IMR-90 (cell line): Measurements from ENCODE around the gene CNP. TPM values are rescaled to one million over a fixed set of nuclear protein-coding genes. Genes with fewer than 3 reads are reported as not detected.

Source experiments
- ATAC-seq: fragments of 200-7000 bp; cut with Tn5 transposase; 2 replicates; pipeline ENCODE4 v1.9.1; 2020; ENCODE audit warnings: low read depth, mild to moderate bottlenecking, moderate library complexity
- BruUV-seq: library from RNA; stranded (reverse); fragments of 400-500 nt; replicated peaks from 2 replicates; lab custom pipeline; 2021; lab: Mats Ljungman, UMichigan
- CTCF ChIA-PET: fragments of 300-600 bp; formaldehyde crosslinking; extraction: SDS; loops from one replicate; lab custom pipeline; 2021; ENCODE audit warnings: antibody characterized with exemption; lab: Yijun Ruan, JAX
- POLR2A ChIA-PET: fragments of 300-600 bp; sonication (Branson Sonifier 250); formaldehyde crosslinking; loops from one replicate; lab custom pipeline; 2022; ENCODE audit warnings: antibody characterized with exemption; ENCODE audit not compliant: unreplicated experiment; lab: Charles Lee
- DNase-seq: peaks from one replicate; pipeline ENCODE4 v3.0.0; 2013
- H2AFZ ChIP-seq: replicated peaks from 2 replicates; pipeline ENCODE3; 2013; ENCODE audit warnings: low read length, mild to moderate bottlenecking; ENCODE audit not compliant: poor library complexity
- H2AK5ac ChIP-seq: 2 replicates; pipeline ENCODE4 v1.6.1; 2013; ENCODE audit warnings: low read depth, low read length, inconsistent platforms
- H2AK9ac ChIP-seq: replicated peaks from 2 replicates; pipeline ENCODE3; 2013; ENCODE audit warnings: mild to moderate bottlenecking, low read depth, low read length, moderate library complexity; ENCODE audit not compliant: poor library complexity
- H2BK120ac ChIP-seq: 2 replicates; pipeline ENCODE4 v1.6.1; 2013; ENCODE audit warnings: low read depth, low read length, inconsistent platforms
- H2BK15ac ChIP-seq: 3 replicates; pipeline ENCODE4 v1.6.1; 2013; ENCODE audit warnings: low read depth, low read length, inconsistent platforms
- H2BK20ac ChIP-seq: 2 replicates; pipeline ENCODE4 v1.6.1; 2013; ENCODE audit warnings: low read depth, mild to moderate bottlenecking, inconsistent platforms, low read length, moderate library complexity
- H2BK5ac ChIP-seq: 2 replicates; pipeline ENCODE4 v1.6.1; 2013; ENCODE audit warnings: mild to moderate bottlenecking, low read depth, low read length, inconsistent platforms; ENCODE audit not compliant: poor library complexity, severe bottlenecking
- H3K14ac ChIP-seq: replicated peaks from 2 replicates; pipeline ENCODE4 v1.6.1; 2013; ENCODE audit warnings: low read depth, low read length, inconsistent platforms
- H3K18ac ChIP-seq: 2 replicates; pipeline ENCODE4 v1.6.1; 2013; ENCODE audit warnings: low read depth, low read length, control low read depth
- H3K23ac ChIP-seq: 2 replicates; pipeline ENCODE4 v1.6.1; 2013; ENCODE audit warnings: low read depth, low read length, inconsistent platforms
- H3K27ac ChIP-seq: 2 replicates; pipeline ENCODE4 v1.5.1; 2013; ENCODE audit warnings: mild to moderate bottlenecking, control low read depth, low read length; ENCODE audit not compliant: insufficient read depth
- H3K27me3 ChIP-seq: 2 replicates; pipeline ENCODE4 v1.6.1; 2013; ENCODE audit warnings: low read length; ENCODE audit not compliant: control insufficient read depth, insufficient read depth
- H3K36me3 ChIP-seq: 2 replicates; pipeline ENCODE4 v1.6.1; 2013; ENCODE audit warnings: low read length, mixed read lengths; ENCODE audit not compliant: control insufficient read depth, insufficient read depth
- H3K4ac ChIP-seq: 2 replicates; pipeline ENCODE4 v1.6.1; 2013; ENCODE audit warnings: low read depth, low read length, inconsistent platforms
- H3K4me1 ChIP-seq: 2 replicates; pipeline ENCODE4 v1.6.1; 2013; ENCODE audit warnings: low read length, mixed read lengths; ENCODE audit not compliant: control insufficient read depth, insufficient read depth
- H3K4me2 ChIP-seq: 2 replicates; pipeline ENCODE4 v1.6.1; 2013; ENCODE audit warnings: low read depth, mild to moderate bottlenecking, control low read depth, low read length, moderate library complexity
- H3K4me3 ChIP-seq: 2 replicates; pipeline ENCODE4 v1.5.1; 2013; ENCODE audit warnings: low read depth, mild to moderate bottlenecking, control low read depth, low read length, moderate library complexity; ENCODE audit not compliant: insufficient read depth
- H3K56ac ChIP-seq: 2 replicates; pipeline ENCODE4 v1.6.1; 2013; ENCODE audit warnings: low read length, inconsistent platforms; ENCODE audit not compliant: insufficient read depth; ENCODE audit errors: extremely low read depth
- H3K79me1 ChIP-seq, 2 experiments: 2 replicates each; pipeline ENCODE4 v1.6.1; 2013; ENCODE audit warnings: low read length in 2 of 2, inconsistent platforms in 1 of 2, low read depth in 1 of 2
- H3K9ac ChIP-seq: 2 replicates; pipeline ENCODE4 v1.6.1; 2013; ENCODE audit warnings: low read depth, low read length, control low read depth
- H3K9me1 ChIP-seq: 2 replicates; pipeline ENCODE4 v1.6.1; 2013; ENCODE audit warnings: low read length, inconsistent platforms; ENCODE audit not compliant: insufficient read depth
- H3K9me3 ChIP-seq: 2 replicates; pipeline ENCODE4 v1.6.1; 2013; ENCODE audit warnings: low read length; ENCODE audit not compliant: control insufficient read depth, insufficient read depth
- H4K20me1 ChIP-seq: 2 replicates; pipeline ENCODE4 v1.6.1; 2013; ENCODE audit warnings: low read length, inconsistent platforms; ENCODE audit not compliant: insufficient read depth
- H4K5ac ChIP-seq: 2 replicates; pipeline ENCODE4 v1.6.1; 2013; ENCODE audit warnings: mild to moderate bottlenecking, low read depth, low read length, control low read depth
- H4K8ac ChIP-seq, 2 experiments: 2 replicates each; pipeline ENCODE4 v1.6.1; 2013; ENCODE audit warnings: low read depth in 2 of 2, low read length in 2 of 2, control low read depth in 1 of 2, inconsistent platforms in 1 of 2
- H4K91ac ChIP-seq: 2 replicates; pipeline ENCODE4 v1.6.1; 2013; ENCODE audit warnings: low read depth, low read length, inconsistent platforms; ENCODE audit not compliant: insufficient read depth
- BHLHE40 ChIP-seq: fragments of 150-350 bp; IDR thresholded peaks from 2 replicates; pipeline ENCODE4 v1.6.1; 2016; ENCODE audit warnings: mild to moderate bottlenecking, low read depth, low read length
- CEBPB ChIP-seq: IDR thresholded peaks from 2 replicates; pipeline ENCODE4 v1.6.1; 2012; ENCODE audit warnings: low read depth, low read length, improper control_type of control experiment
- CHD1 ChIP-seq: IDR thresholded peaks from 2 replicates; pipeline ENCODE4 v1.6.1; 2012; ENCODE audit warnings: low read depth, low read length, improper control_type of control experiment
- CTCF ChIP-seq: conservative IDR thresholded peaks from 2 replicates; pipeline ENCODE4 v1.5.1; 2012; ENCODE audit warnings: mild to moderate bottlenecking, low read depth, low read length, improper control_type of control experiment
- FOS ChIP-seq: fragments of 150-350 bp; IDR thresholded peaks from 2 replicates; pipeline ENCODE4 v1.6.1; 2016; ENCODE audit warnings: low read depth, low read length
- MXI1 ChIP-seq: IDR thresholded peaks from 2 replicates; pipeline ENCODE4 v1.6.1; 2012; ENCODE audit warnings: low read depth, mild to moderate bottlenecking, low read length, moderate library complexity, borderline replicate concordance
- NFE2L2 ChIP-seq: fragments of 150-350 bp; IDR thresholded peaks from 2 replicates; pipeline ENCODE4 v1.6.1; 2016; ENCODE audit warnings: low read depth, mild to moderate bottlenecking, low read length
- POLR2A ChIP-seq: IDR thresholded peaks from 2 replicates; pipeline ENCODE4 v1.6.1; 2012; ENCODE audit warnings: mild to moderate bottlenecking, low read depth, low read length
- RCOR1 ChIP-seq: IDR thresholded peaks from 2 replicates; pipeline ENCODE4 v1.6.1; 2012; ENCODE audit warnings: mild to moderate bottlenecking, low read length, improper control_type of control experiment; ENCODE audit not compliant: insufficient replicate concordance
- RFX5 ChIP-seq: IDR thresholded peaks from 2 replicates; pipeline ENCODE4 v1.8.0; 2012; ENCODE audit warnings: low read depth, mild to moderate bottlenecking, low read length, moderate library complexity
- SMC3 ChIP-seq: fragments of 150-350 bp; IDR thresholded peaks from 2 replicates; pipeline ENCODE4 v1.6.1; 2016; ENCODE audit warnings: low read depth, mild to moderate bottlenecking, antibody characterized with exemption, low read length, moderate library complexity
- WGBS, 2 experiments: methylation state at CpG; one replicate each; pipeline versions ENCODE4 v1.1.5 to v1.1.7; 2013; ENCODE audit warnings: missing lambda C conversion rate in 2 of 2; ENCODE audit not compliant: insufficient read length in 1 of 2; ENCODE audit errors: extremely low coverage in 2 of 2; 5-methylcytosine and 5-hydroxymethylcytosine counted together
- dilution Hi-C: fragments of 300-500 bp; cut with HindIII; formaldehyde crosslinking; loops from one replicate; pipeline ENCODE4 v1.14.3; 2018; ENCODE audit warnings: low sequenced_read_pairs; ENCODE audit not compliant: unreplicated experiment
- in situ Hi-C: fragments of 300-500 bp; cut with MboI; formaldehyde crosslinking; loops from 3 replicates; pipeline ENCODE4 v1.14.3; 2019; ENCODE audit warnings: low sequenced_read_pairs, inconsistent platforms, mixed read lengths
- intact Hi-C: fragments of 100-400 bp; cut with micrococcal nuclease; formaldehyde crosslinking; loops from 2 replicates; pipeline ENCODE4 v1.10.0; 2022
- polyA plus RNA-seq, 3 experiments: library from polyadenylated mRNA; depleted of rRNA; stranded (reverse); fragments of >200 nt; gene quantifications; 2 replicates each; pipeline ENCODE4 v1.2.3, GENCODE V29; 2012; ENCODE audit warnings: low replicate concordance in 1 of 3
- total RNA-seq: library from RNA; depleted of rRNA; stranded (reverse); fragments of >200 nt; gene quantifications from 2 replicates; pipeline ENCODE4 v1.2.3, GENCODE V29; 2012
- TF ChIP-seq, protein P1 (sequence below): fragments of 150-350 bp; IDR thresholded peaks from 2 replicates; pipeline ENCODE4 v1.6.1; 2016; ENCODE audit warnings: low read depth, mild to moderate bottlenecking, low read length, moderate library complexity, borderline replicate concordance
- TF ChIP-seq, protein P2 (sequence below): fragments of 150-350 bp; IDR thresholded peaks from 2 replicates; pipeline ENCODE4 v1.6.1; 2017; ENCODE audit warnings: mild to moderate bottlenecking, antibody characterized with exemption, low read length, low read depth

The CNP gene
- total and polyA plus RNA-seq, 2 of the 4 experiments (the other 2 are of a cell fraction) = 45.5 to 46.4 TPM

GRCh38 chr17:41930009-41930832, 36.4 kb upstream of the CNP start, which contains the start of gene ODAD4:
Gene ODAD4, plus strand, starts transcription at chr17:41930617. Its CDS starts 107 bp downstream, at chr17:41930724.
- peak within 1 kb of the TSS; percentile 83 for H2BK5ac ChIP-seq
- peak within 1 kb of the TSS; percentile 75; the same call in 1 of the 2 replicates for H2AK5ac ChIP-seq
- H3K9me3 ChIP-seq = no peaks in the 10 kb centered on the region
- H4K5ac ChIP-seq = peak within 1 kb of the TSS; percentile 93
- H3K9ac ChIP-seq = peak within 1 kb of the TSS; percentile 61
- H2BK20ac ChIP-seq = peak within 1 kb of the TSS; percentile 37; the same call in 1 of the 2 replicates
- H3K9me1 ChIP-seq = peaks cover 9% of the 10 kb centered on the region
- peak within 1 kb of the TSS; percentile 95 for H2AK9ac ChIP-seq
- no peaks in the 10 kb centered on the region for H3K27me3 ChIP-seq
- H3K79me1 ChIP-seq = peaks cover 3 to 13% of the 10 kb centered on the region in 2 experiments; a peak in 2 of 4 replicates
- no peaks in the 10 kb centered on the region for H4K20me1 ChIP-seq
- peak within 1 kb of the TSS; percentile 94 for H3K23ac ChIP-seq
- intact Hi-C loops (loop anchor here (1.0 kb wide), 1 partner anchor 11 kb away; no protein-coding TSS in a partner anchor), dilution Hi-C loops (no loop called here), in situ Hi-C loops (no loop called here)
- H3K4me2 ChIP-seq = peak within 1 kb of the TSS; percentile 86
- ATAC-seq (peak; percentile 100), DNase-seq (peak; percentile 98)
- no peaks in the 10 kb centered on the region for H3K36me3 ChIP-seq
- H3K27ac ChIP-seq = peak within 1 kb of the TSS; percentile 69
- H4K8ac ChIP-seq = peak within 1 kb of the TSS; percentile 84 to 95
- H4K91ac ChIP-seq = peak within 1 kb of the TSS; percentile 84
- H2BK15ac ChIP-seq = peak within 1 kb of the TSS; percentile 11; the same call in 1 of the 3 replicates
- ChIA-PET POLR2A (interaction anchor here (0.6 to 1.5 kb wide), 4 partner anchors 11 to 190 kb away, joined by 3 to 7 read pairs (median 4); partner anchors contain the start of gene ACLY), CTCF (interaction anchor here (0.6 kb wide), 1 partner anchor 29 kb away, joined by 3 read pairs; no protein-coding TSS in a partner anchor)
- no peaks in the 10 kb centered on the region; the same call in 1 of the 2 replicates for H3K4me1 ChIP-seq
- H3K14ac ChIP-seq = peak within 1 kb of the TSS; percentile 93
- peak within 1 kb of the TSS; percentile 59 for H3K56ac ChIP-seq
- peak within 1 kb of the TSS; percentile 96 for H2AFZ ChIP-seq
- H3K18ac ChIP-seq = peak within 1 kb of the TSS; percentile 10
- H3K4me3 ChIP-seq = peak within 1 kb of the TSS; percentile 46
- BruUV-seq = no TSS peak
- 0% methylated on average over 8 of the region's 43 CpGs; no CpG with 5 or more reads in 1 of the 2 experiments for WGBS, 2 experiments
- H3K4ac ChIP-seq = peak within 1 kb of the TSS; percentile 84
- H2BK120ac ChIP-seq = peak within 1 kb of the TSS; percentile 35
- TF ChIP-seq POLR2A (peak; percentile 72), CTCF (peak; percentile 65), CHD1 (no peak), SMC3 (peak; percentile 56), RFX5 (no peak), CEBPB (peak; percentile 85), MXI1 (peak; percentile 73; the same call in 1 of the 2 replicates), BHLHE40 (peak; percentile 66), FOS (peak; percentile 6; the same call in 1 of the 2 replicates), NFE2L2 (no peak), RCOR1 (no peak)
- TF ChIP-seq, protein P1, sequence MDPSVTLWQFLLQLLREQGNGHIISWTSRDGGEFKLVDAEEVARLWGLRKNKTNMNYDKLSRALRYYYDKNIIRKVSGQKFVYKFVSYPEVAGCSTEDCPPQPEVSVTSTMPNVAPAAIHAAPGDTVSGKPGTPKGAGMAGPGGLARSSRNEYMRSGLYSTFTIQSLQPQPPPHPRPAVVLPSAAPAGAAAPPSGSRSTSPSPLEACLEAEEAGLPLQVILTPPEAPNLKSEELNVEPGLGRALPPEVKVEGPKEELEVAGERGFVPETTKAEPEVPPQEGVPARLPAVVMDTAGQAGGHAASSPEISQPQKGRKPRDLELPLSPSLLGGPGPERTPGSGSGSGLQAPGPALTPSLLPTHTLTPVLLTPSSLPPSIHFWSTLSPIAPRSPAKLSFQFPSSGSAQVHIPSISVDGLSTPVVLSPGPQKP = peak; percentile 40; the same call in 1 of the 2 replicates
- TF ChIP-seq, protein P2, sequence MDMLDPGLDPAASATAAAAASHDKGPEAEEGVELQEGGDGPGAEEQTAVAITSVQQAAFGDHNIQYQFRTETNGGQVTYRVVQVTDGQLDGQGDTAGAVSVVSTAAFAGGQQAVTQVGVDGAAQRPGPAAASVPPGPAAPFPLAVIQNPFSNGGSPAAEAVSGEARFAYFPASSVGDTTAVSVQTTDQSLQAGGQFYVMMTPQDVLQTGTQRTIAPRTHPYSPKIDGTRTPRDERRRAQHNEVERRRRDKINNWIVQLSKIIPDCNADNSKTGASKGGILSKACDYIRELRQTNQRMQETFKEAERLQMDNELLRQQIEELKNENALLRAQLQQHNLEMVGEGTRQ = no peak
